NCI-H2171 treated with DMSO at 0.1 percent for 48 hours (cell line): ENCODE measurements around the gene IGFBP2.

ENCODE experiments used
- DNase-seq: peaks from one replicate; lab custom pipeline; 2025; lab: John Stamatoyannopoulos, UW

The IGFBP2 gene

GRCh38 chr2:216636551-216637450 is 3.6 kb downstream of the IGFBP2 start:
- DNase-seq, result no peak

GRCh38 chr2:216637472-216637871 is 4.3 kb downstream of the IGFBP2 start:
- DNase-seq, result no peak

- no peak for DNase-seq
Measured at GRCh38 chr2:216643986-216644659, 10.9 kb downstream of the IGFBP2 start.

- no peak for DNase-seq
Measured at GRCh38 chr2:216644842-216645635, 11.8 kb downstream of the IGFBP2 start.

- no peak for DNase-seq
Measured at GRCh38 chr2:216645636-216645950, 12.4 kb downstream of the IGFBP2 start.

GRCh38 chr2:216646116-216646515 is 12.9 kb downstream of the IGFBP2 start:
- DNase-seq, result no peak

- DNase-seq, result no peak
Measured at GRCh38 chr2:216648105-216648504, 14.9 kb downstream of the IGFBP2 start.

GRCh38 chr2:216649574-216649973 is 16.4 kb downstream of the IGFBP2 start:
- DNase-seq, result no peak

- DNase-seq, result no peak
Measured at GRCh38 chr2:216650626-216651257, 17.5 kb downstream of the IGFBP2 start.

GRCh38 chr2:216651351-216651881 is 18.2 kb downstream of the IGFBP2 start:
- no peak for DNase-seq

GRCh38 chr2:216652566-216652965 is 19.3 kb downstream of the IGFBP2 start:
- no peak for DNase-seq

GRCh38 chr2:216653093-216653799 is 20.0 kb downstream of the IGFBP2 start:
- no peak for DNase-seq

GRCh38 chr2:216653931-216654365 is 20.7 kb downstream of the IGFBP2 start:
- DNase-seq, result no peak

- no peak for DNase-seq
Measured at GRCh38 chr2:216654528-216655052, 21.4 kb downstream of the IGFBP2 start.

GRCh38 chr2:216657086-216657855 is 24.1 kb downstream of the IGFBP2 start:
- DNase-seq, result no peak

- DNase-seq, result no peak
Measured at GRCh38 chr2:216657980-216658379, 24.8 kb downstream of the IGFBP2 start.

GRCh38 chr2:216658757-216659156 is 25.5 kb downstream of the IGFBP2 start:
- DNase-seq, result no peak

- peak; percentile 22 for DNase-seq
Measured at GRCh38 chr2:216659276-216659675, 26.1 kb downstream of the IGFBP2 start.

GRCh38 chr2:216660496-216660895 is 27.3 kb downstream of the IGFBP2 start:
- no peak for DNase-seq

GRCh38 chr2:216661051-216661450 is 27.8 kb downstream of the IGFBP2 start:
- no peak for DNase-seq
